ENCODE data around the gene SNRPD3.

- TF ChIP-seq, protein P1, sequence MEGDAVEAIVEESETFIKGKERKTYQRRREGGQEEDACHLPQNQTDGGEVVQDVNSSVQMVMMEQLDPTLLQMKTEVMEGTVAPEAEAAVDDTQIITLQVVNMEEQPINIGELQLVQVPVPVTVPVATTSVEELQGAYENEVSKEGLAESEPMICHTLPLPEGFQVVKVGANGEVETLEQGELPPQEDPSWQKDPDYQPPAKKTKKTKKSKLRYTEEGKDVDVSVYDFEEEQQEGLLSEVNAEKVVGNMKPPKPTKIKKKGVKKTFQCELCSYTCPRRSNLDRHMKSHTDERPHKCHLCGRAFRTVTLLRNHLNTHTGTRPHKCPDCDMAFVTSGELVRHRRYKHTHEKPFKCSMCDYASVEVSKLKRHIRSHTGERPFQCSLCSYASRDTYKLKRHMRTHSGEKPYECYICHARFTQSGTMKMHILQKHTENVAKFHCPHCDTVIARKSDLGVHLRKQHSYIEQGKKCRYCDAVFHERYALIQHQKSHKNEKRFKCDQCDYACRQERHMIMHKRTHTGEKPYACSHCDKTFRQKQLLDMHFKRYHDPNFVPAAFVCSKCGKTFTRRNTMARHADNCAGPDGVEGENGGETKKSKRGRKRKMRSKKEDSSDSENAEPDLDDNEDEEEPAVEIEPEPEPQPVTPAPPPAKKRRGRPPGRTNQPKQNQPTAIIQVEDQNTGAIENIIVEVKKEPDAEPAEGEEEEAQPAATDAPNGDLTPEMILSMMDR (conservative IDR thresholded peaks at IDR 0.05; ENCODE audit: low read length): no peak
- no peak for TF ChIP-seq EZH2phosphoT487 (IDR thresholded peaks at IDR 0.05; ENCODE audit: borderline replicate concordance)
Measured at GRCh38 chr22:24592851-24593558, 37.2 kb downstream of the SNRPD3 start, which contains the start of gene LRRC75B.

Measured in Loucy (cell line).